Medulla oblongata (tissue), 1 donor: ENCODE data around the gene ZNF211.

Experiments used
- DNase-seq: peaks from one replicate; pipeline ENCODE4 v3.0.0-alpha.2; 2015; ENCODE audit errors: extremely low spot score

ZNF211 gene

GRCh38 chr19:57632987-57633831 is at the start of gene ZNF211:
ZNF211 (plus strand) TSS chr19:57633168; CDS start chr19:57633347, 179 bp downstream.
- peak; percentile 98 for DNase-seq

- peak; percentile 97 for DNase-seq
Observed at GRCh38 chr19:57583521-57584416, 49.2 kb upstream of the ZNF211 start, which contains the start of gene ZIK1. ZIK1 (plus strand) TSS chr19:57584145; CDS start chr19:57584357, 212 bp downstream.

- DNase-seq: no peak
Observed at GRCh38 chr19:57587529-57587928, 45.4 kb upstream of the ZNF211 start.

GRCh38 chr19:57599377-57599760 is 33.6 kb upstream of the ZNF211 start:
- peak; percentile 2 for DNase-seq

- DNase-seq: peak; percentile 97
Observed at GRCh38 chr19:57599761-57600383, 33.1 kb upstream of the ZNF211 start, which contains the start of gene ZNF530. ZNF530 (plus strand) TSS chr19:57599885; CDS start chr19:57604346, 4,461 bp downstream.

GRCh38 chr19:57606931-57607330 is 26.0 kb upstream of the ZNF211 start:
- DNase-seq: no peak

GRCh38 chr19:57611113-57611512 is 21.9 kb upstream of the ZNF211 start:
- DNase-seq: no peak

- DNase-seq: peak; percentile 91
Observed at GRCh38 chr19:57613941-57614743, 18.8 kb upstream of the ZNF211 start, which contains the start of gene ZNF134. ZNF134 (plus strand) TSS chr19:57614242; CDS start chr19:57619469, 5,227 bp downstream.

GRCh38 chr19:57615346-57615745 is 17.6 kb upstream of the ZNF211 start:
- DNase-seq: no peak

- DNase-seq: no peak
Observed at GRCh38 chr19:57620673-57621348, 12.2 kb upstream of the ZNF211 start.

GRCh38 chr19:57623091-57623490 is 9.9 kb upstream of the ZNF211 start:
- no peak for DNase-seq

- DNase-seq: no peak
Observed at GRCh38 chr19:57633832-57634131, 814 bp downstream of the ZNF211 start.

GRCh38 chr19:57637379-57637778 is 4.4 kb downstream of the ZNF211 start:
- DNase-seq: no peak

- DNase-seq: no peak
Observed at GRCh38 chr19:57641715-57642234, 8.8 kb downstream of the ZNF211 start.

- no peak for DNase-seq
Observed at GRCh38 chr19:57642396-57643046, 9.6 kb downstream of the ZNF211 start.

GRCh38 chr19:57643734-57644133 is 10.8 kb downstream of the ZNF211 start:
- no peak for DNase-seq

GRCh38 chr19:57648331-57649003 is 15.5 kb downstream of the ZNF211 start:
- DNase-seq: peak; percentile 7

GRCh38 chr19:57651654-57651996 is 18.7 kb downstream of the ZNF211 start:
- no peak for DNase-seq

GRCh38 chr19:57653689-57654088 is 20.7 kb downstream of the ZNF211 start:
- DNase-seq: no peak
